GM19328 (cell line): ENCODE data around the gene HHATL.

Experiments used
- ATAC-seq: cut with Tn5 transposase; IDR thresholded peaks from one replicate; pipeline ENCODE4 v1.9.1; 2021; ENCODE audit warnings: mild to moderate bottlenecking, moderate library complexity; ENCODE audit not compliant: unreplicated experiment

The HHATL gene

GRCh38 chr3:42699511-42699971, 3.1 kb downstream of the HHATL start:
- no peak for ATAC-seq

- ATAC-seq: no peak
Measured at GRCh38 chr3:42698911-42699230, 3.7 kb downstream of the HHATL start.

GRCh38 chr3:42698216-42698910, 4.2 kb downstream of the HHATL start:
- ATAC-seq: no peak

GRCh38 chr3:42697289-42698051, 5.1 kb downstream of the HHATL start:
- ATAC-seq: no peak

- no peak for ATAC-seq
Measured at GRCh38 chr3:42696356-42697288, 6.0 kb downstream of the HHATL start.

GRCh38 chr3:42694366-42694765, 8.2 kb downstream of the HHATL start:
- ATAC-seq: no peak

- ATAC-seq: no peak
Measured at GRCh38 chr3:42693530-42693930, 9.1 kb downstream of the HHATL start.

GRCh38 chr3:42692667-42693529, 9.7 kb downstream of the HHATL start:
- ATAC-seq: no peak

- ATAC-seq: no peak
Measured at GRCh38 chr3:42691816-42692666, 10.6 kb downstream of the HHATL start.

GRCh38 chr3:42690766-42691680, 11.6 kb downstream of the HHATL start:
- no peak for ATAC-seq

GRCh38 chr3:42690191-42690590, 12.4 kb downstream of the HHATL start:
- ATAC-seq: no peak

- ATAC-seq: no peak
Measured at GRCh38 chr3:42689421-42690014, 13.1 kb downstream of the HHATL start.

- no peak for ATAC-seq
Measured at GRCh38 chr3:42688487-42689420, 13.8 kb downstream of the HHATL start.

GRCh38 chr3:42688016-42688415, 14.6 kb downstream of the HHATL start:
- no peak for ATAC-seq

- ATAC-seq: no peak
Measured at GRCh38 chr3:42686832-42687650, 15.6 kb downstream of the HHATL start.
